Skin of body (tissue), 2 donors: ENCODE measurements around the gene SLC28A2. TPM values are rescaled to one million over a fixed set of nuclear protein-coding genes. Genes with fewer than 3 reads are reported as not detected.
"Not testable (repeated sequence)": the region's sequence is repeated elsewhere in the genome, so short reads cannot be mapped to it uniquely, and the experiment has no call there.

Experiments
- DNase-seq: peaks from one replicate; lab custom pipeline; 2025; lab: John Stamatoyannopoulos, UW
- total RNA-seq: library from RNA; depleted of rRNA; stranded (reverse); fragments of >200 nt; gene quantifications from one replicate; pipeline ENCODE4 v1.2.3, GENCODE V29; 2014

SLC28A2 gene
- not detected for total RNA-seq

- no peak for DNase-seq
These were observed at the start of gene SLC28A2 for GRCh38 chr15:45251888-45252287. Gene SLC28A2 (plus strand): TSS chr15:45252234. CDS start chr15:45253216, 982 bp downstream.

- no peak for DNase-seq
These were observed 48.9 kb upstream of the SLC28A2 start for GRCh38 chr15:45203182-45203581.

DNA sequence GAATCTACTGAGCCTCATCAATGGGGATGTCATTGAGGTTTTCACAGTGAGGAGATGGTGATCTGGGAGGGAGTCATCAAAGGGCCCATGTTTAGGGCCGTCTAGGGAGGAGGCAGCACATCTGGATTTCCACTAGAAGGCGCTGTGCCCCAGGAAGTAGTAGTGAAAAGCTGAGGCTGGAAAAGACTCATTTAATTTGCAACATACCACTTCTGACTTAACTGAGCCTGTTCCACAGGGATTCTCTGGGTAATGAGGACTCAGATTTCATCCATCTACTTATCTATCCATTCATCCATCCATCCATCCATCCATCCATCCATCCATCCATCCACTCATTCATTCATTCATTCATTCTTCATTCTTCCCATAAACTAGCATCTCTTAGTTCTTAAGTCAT is 46.8 kb upstream of the SLC28A2 start:
- no peak for DNase-seq

DNA sequence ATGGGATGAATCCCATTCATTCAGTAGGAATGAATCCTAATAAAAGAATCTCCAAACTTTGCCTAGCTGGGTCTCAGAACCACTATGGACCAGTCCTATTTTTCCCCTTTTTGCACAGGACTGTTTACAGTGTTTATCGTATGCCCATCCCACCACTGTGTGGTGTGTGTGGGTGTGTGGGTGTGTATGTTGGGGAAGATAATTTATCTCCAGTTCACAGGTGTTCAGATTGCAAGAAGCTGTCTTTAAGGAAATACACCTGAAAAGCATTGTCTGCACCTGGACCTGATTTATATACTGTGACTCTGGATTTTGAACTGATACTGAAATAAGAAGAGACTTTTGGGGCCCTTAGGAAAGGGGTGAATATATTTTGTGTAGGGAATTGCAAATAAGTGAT is 39.5 kb upstream of the SLC28A2 start:
- DNase-seq, result no peak

GRCh38 chr15:45221053-45221599 is 30.9 kb upstream of the SLC28A2 start:
- no peak for DNase-seq

DNA sequence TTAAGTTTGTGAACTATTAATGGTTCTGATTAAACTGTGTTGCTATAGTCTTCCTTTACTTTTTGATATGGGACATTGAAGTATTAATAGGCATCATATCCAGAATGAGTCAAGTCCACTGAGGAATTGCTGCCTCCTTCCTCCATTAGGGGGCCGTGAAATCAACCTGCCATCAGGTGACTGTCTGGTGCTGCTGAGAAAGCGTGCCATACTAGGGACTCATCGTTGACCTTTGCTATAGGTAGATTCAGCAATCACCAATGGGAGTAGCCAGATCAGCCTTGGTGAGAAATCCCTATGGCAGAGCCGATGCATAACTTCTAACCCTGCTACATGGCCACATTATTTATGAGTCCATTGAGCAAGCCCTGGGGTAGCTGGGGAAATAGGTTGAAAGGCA is 30.1 kb upstream of the SLC28A2 start:
- DNase-seq, result no peak

DNA sequence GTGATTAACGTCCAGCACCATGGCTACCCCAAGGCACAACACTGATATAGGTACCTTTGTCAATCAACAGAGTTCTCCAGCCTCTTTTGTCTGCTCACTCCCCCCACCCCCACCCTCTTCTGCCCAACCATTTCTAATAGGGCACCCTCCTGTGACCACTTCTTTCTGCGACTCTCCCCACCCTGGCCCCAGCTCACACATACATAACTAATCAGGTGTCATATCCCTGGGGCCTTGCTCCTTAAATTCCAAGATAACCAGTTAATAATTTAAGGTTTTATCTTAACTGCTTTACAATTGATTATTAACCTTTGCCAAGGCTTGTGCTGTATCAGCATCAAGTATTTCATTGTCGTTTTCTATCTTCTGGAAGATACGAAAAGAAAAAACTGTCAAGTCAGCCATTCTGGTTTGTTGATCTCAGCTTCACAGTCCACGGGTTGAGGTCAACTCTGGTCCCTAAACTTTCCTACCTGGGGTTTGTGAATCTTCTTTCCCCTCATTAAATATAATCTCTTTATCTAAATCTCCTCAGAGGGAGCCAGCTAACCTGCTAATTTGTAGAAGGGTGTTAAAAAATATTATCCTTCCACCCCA is 27.3 kb upstream of the SLC28A2 start:
- no peak for DNase-seq

- no peak for DNase-seq
These were observed 26.3 kb upstream of the SLC28A2 start for GRCh38 chr15:45225506-45226273.

- DNase-seq, result no peak
These were observed 23.1 kb upstream of the SLC28A2 start for GRCh38 chr15:45228931-45229330.

GRCh38 chr15:45230245-45230965 is 21.6 kb upstream of the SLC28A2 start:
- DNase-seq, result no peak

GRCh38 chr15:45231132-45231531 is 20.9 kb upstream of the SLC28A2 start:
- no peak for DNase-seq

- no peak for DNase-seq
These were observed 20.0 kb upstream of the SLC28A2 start for GRCh38 chr15:45231864-45232562.

DNA sequence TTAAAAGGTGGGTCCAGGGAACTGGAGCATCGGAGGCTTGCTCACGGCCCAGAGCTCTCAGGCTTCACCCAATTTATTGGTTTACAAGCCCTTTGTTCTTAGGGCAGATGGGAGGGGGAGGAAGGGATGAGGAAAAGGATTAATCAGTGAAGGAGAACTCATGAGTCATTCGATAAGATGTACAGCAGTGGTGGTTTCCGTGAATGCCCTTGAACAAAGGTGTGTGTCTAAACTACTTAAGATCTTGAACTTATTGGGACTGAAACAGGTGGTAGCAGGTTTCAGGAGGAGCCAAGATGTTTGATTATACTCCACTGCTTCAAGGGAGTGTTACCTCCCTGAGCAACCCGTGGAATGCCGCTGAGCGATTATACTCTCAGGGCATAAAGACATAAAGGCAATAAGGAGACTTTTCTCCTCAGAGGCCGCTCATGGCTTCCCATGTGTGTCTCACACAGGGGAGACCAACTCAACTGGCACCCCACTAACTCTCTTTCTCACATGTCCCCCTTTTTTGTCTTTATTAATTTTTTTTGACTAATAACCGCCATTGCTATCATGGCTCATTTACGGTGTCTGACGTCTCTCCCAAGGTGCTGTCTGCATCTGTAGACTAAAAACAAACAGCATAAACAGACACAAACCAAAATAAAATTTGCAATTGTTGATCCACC is 17.3 kb upstream of the SLC28A2 start:
- DNase-seq, result no peak

GRCh38 chr15:45236806-45237205 is 15.2 kb upstream of the SLC28A2 start:
- DNase-seq, result not testable (repeated sequence)

DNA sequence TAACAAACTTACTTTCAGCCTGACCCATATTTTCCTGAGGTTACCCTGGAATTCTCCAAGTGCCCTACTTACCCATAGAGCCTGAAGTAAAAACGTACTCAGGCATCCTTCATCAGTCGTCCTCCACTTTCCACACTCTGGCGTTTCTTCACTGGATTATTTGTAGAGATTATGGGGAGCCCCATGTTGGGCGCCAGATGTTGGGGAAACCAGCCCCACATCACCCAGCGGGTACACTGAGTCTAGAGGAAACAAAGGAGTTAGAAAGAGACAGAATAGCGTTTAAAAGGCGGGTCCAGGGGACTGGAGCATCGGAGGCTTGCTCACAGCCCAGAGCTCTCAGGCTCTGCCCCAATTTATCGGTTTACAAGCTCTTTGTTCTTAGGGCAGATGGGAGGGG is 9.7 kb upstream of the SLC28A2 start:
- DNase-seq, result no peak

DNA sequence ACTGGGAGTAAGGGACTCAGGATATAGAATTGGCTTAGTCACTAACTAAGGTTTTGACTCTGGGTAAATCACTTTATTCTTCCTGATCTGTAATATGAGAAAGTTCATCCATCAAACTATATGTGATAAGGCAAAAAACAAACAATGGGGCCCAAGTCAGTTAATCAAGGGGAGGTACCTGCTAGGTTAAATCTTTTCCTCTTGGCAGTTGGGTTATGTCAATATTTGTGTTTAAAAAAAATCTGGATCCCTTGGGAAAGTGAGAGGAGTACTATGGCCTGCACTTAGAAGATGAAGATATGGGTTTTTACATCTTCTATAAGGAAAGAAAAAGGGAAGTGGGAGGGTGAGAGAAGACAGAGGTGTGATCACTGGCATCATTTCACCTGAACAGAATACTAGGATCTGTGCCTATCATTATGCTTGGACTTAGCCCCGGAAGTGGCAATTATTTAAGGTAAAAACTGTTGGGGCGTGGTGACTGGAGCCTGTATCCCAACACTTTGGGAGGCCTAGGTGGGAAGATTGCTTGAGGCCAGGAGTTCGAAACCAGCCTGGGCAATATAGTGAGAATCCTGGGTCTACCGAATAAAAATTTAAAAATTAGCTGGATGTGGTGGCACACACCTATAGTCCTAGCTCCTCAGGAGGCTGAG is 2.8 kb upstream of the SLC28A2 start:
- no peak for DNase-seq

GRCh38 chr15:45253330-45253729 is 1.3 kb downstream of the SLC28A2 start:
- DNase-seq, result no peak

- no peak for DNase-seq
These were observed 2.4 kb downstream of the SLC28A2 start for GRCh38 chr15:45254405-45254804.

DNA sequence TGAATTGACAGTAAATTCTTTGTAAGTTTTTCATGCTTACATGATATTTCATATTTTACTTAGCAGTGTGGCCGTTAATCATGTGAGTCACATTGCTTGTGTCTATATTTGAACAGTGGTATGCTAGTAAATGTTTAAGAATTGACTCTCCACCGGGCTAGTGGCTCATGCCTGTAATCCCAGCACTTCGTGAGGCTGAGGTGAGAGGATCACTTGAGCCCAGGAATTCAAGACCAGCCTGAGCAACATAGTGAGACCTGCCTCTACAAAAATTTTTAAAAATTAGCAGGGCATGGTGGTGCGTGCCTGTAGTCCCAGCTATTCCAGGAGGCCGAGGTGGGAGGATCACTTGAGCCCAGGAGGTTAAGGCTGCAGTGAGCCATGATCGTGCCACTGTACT is 2.8 kb downstream of the SLC28A2 start:
- DNase-seq, result not testable (repeated sequence)

GRCh38 chr15:45259796-45260195 is 7.8 kb downstream of the SLC28A2 start:
- no peak for DNase-seq
